GM18868 (cell line): Measurements from ENCODE around the gene DRD2.
A peak's percentile ranks its signal among the peaks of the same experiment; 100 is the strongest.

Experiments used
- ATAC-seq: cut with Tn5 transposase; IDR thresholded peaks from one replicate; pipeline ENCODE4 v1.9.1; 2021; ENCODE audit warnings: mild to moderate bottlenecking, moderate library complexity; ENCODE audit not compliant: unreplicated experiment

Gene DRD2

DNA sequence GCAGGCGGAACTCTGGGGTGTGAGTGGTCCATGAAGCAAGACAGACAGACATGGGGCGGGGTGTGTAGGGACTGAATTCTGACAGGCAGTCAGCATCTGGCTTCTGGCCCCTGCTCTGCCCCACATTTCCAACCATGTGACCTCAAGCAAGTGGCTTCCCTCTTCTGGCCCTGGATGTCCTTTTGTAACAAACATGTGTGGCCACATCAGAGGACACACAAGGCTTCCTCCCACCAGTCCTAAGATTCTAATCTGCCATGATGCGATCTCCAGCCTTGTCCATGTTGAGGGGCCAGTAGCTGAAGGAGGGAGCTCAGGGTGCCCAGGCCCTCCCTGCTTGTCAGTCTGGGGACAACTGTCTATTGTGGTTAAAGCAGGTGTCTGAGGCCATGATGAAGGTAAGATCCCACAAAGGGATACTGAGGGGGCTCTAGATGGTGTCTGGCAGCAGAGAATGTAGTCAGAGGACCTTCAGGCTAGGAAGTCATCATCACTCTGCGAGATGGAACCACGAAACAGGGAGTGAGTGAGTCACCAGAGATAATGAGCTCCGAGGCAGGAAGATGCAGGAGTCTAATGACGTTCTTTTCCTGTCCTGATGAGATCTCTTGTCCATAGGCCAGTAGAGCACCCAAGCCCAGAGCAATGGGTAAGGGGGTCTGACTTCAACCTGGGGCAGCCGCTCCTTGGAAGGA, 27.4 kb downstream of the DRD2 start:
- ATAC-seq, result no peak

DNA sequence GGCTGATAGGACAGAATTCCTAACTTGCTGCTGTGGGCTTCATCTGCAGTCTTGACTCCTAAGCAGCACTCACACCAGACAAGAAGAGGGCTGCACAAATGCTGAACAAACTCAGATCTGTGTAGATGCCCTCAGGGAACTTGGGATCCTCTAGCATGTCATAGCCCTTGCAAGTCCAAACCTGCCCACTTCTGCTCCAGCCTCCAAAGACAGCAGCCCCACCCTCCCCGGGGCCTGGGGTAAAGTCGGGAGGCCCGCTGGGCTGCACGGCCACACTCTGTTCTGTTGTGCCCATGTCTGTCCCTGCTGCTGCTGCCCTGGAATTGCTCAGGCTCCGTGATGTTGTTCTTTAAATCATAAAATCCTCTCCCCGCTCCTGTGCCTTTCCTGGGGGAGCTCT, 28.3 kb downstream of the DRD2 start:
- no peak for ATAC-seq

DNA sequence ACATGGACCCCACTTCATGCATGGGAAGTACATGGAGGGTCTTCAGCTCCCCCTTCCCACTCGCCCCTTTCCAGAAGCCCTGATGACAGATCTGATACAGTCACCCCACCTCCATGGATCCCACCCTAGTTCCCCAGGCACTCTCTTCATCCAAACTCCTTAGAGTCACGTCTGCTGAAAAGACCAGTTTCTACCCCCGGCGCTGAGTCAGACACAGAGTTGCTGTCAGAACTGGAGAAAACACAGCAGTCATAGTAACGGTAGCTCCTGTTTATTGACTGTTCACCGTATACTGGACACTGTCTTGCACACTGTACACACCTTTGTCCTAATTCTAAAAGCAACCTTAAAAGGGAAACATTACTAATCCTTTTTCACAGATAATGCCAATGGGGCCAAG, 29.1 kb downstream of the DRD2 start:
- ATAC-seq, result peak; percentile 63

DNA sequence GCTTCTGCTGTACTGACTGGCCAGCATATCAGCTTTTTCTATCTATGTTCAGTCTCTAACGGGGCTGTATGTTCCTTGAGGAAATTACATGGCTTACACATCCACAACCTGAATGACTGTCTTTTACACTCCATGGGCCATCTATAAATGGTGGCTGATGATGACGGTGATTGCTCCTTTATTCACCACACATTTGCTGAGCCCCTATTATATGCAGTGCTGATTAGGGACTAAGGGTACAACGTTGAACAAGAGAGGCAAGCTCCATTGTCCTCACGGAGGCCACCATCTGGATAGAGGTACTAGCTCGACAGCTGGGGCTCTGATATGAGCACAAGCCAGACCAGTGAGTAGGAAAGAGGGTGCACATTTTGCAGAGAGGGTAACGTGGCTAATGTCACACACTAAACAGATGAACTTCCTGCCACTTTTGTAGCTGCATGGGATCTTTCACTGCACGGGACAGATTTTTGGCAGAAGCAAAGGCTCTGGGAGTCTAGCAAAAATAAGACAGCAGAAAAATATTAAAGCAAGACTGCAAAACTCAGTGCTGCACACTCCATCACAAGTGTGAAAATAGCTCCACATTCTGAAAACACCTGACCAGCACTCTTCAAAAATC, 30.6 kb downstream of the DRD2 start:
- no peak for ATAC-seq

DNA sequence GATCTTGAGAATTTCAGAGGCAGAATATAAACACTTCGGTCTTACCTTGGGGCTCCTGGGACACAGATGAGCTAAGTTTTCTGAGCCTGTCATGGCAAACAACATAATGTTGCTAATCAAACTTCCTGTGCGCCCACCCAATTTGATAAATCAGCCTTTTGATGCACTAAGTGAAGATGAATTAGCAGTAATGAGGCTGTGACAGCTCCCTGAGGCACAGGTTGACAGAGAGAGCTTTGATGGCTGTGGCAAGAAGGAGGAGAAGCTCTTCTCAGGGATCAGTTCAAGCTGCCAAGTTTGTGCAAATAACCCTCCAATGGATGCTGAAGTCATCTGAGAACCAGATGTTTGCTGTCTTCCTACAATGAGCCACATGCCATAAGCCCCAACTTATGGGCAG, 34.4 kb downstream of the DRD2 start:
- ATAC-seq, result no peak

DNA sequence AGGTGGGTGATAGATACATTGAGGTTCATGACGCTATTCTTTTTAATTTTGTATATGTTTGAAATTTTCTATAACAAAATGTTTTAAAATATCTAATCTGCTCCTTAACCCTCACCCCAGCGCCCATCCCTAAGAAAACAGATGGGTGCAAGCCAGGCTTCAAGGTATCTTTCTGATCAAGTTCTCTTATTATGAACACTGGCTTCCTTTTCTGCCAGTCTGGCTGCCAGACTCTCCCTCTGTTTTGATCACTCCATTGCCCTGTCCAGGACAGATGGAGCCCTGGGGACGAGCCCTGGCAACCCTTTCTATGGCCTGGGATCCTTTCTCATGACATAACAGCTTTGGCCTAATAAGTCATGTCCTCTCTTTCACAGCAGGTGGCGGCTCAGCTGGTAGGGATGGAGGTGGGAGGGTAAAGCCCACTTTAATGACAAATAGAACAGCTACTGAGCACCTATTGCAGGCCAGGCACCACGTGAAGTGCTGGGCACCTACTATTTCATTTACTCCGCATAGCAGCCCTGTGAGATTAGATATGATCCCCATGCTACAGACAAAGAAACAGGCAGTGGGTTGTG, 38.4 kb downstream of the DRD2 start:
- ATAC-seq, result no peak

DNA sequence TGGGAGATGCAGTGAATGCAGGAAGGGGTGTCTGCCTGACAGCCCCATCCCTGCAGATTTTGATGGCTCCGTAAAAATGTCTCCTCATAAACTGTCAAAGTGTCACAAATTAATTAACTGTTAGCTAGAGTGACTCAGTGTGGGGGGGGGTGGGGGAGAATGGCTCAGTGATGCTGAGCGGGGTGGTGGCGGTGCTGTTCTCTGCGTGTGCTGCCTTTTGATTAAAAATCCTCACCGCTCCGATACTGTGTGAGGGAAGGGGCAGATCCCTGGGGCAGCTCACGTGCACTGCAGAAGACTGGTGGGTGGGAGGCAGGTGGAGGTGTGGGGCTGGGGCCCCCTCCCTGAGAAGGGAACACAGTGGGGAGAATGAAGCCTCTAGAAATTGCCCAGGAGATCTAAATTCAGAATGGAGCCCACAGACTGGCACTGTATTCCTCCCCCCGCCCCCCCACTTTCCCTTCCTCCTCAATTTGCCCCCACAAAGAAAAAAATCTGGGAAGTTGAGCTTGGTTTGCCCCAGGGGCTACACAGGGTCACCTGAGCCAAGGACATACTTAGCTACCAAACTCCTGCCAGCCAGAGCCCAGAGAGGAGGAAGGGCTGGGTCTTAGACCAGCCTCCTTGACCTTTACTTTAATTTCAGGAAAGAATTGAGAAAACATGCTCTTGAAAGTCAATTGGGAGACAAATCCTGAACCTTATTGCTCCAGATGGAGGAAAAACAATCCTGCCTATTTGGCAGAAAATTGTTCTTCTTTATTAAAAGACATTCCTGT, 39.8 kb downstream of the DRD2 start:
- ATAC-seq, result no peak

DNA sequence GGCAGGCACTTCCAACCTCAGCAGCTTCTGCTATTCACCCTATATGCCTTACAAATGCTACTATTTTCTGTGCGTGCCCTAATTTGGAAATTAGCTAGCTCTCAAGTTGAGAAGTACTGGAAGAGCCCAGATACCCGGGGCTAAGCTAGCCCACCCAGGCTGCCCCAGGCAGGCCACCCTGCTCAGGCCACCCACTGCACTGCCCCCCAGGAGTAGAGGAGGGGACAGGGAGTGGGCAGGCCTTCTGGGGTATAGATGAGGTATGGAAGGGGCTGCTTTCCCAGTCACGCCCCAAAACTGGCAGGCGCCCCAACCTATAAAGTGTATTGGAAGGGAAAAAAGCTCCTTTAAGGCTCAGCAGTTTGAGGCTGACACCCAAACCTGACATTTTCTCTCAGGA, 43.5 kb downstream of the DRD2 start:
- ATAC-seq, result no peak

DNA sequence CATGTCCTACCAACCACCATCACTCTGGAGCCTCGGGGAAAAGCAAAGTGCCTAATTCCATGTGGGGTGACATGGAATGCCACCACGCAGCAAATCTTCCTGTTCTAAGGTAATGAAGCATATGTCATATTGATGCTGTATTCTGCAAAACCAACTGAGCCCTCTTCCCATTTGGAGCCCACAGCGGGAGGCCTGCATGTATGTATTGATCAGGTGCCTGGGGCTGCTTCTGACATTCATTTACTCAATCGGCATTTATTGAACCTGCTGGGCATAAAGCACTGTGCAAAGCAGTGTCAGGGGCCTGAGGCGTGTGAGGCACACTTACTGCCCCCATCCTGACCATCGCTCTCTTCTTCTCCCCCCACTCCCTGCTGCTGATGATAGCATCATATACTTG, 48.5 kb downstream of the DRD2 start:
- no peak for ATAC-seq

DNA sequence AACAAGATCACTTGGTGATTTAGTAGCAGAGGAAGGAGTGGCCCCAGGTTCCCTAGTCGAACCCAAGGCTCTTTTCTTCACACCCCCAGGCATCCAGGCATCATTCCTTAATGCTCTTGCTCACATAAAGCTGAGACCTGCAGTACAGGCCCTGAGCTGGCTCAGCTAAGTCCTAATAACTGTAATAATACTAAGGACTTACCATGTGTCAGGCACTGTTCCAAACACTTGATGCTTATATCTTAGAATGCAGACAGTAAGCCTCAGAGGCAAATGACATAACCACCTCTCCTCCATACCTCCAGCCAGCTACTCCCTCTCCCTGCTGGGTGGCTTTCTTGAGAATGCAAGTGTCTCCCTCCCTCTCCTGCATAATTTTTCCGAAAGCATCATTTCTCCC, 54.4 kb downstream of the DRD2 start:
- no peak for ATAC-seq

DNA sequence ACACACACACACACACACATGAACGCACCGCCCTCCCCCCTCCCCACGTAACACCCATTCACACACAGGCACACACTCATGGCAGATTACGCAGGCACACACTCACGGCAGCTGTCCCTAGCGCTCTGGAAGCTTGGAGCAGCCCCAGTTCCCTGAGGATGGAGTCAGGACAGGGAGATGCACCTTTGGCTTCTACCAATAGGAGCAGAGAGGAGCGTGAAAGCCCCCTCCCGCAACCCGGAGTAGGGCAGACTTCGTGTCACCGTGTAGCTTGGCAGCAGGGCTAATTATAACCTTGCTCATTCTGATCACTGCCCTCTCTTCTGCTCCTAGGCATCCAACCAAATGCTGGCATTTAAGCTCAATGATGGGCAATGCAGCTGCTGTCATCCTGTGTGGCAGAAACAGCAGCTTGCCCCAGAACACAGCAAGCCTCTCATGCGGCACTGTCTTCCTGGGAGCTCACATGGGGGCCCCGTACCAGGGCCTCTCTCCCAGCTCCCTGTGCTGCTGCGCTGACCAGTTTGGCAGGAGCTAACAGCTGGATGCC, 55.7 kb downstream of the DRD2 start:
- ATAC-seq, result no peak

DNA sequence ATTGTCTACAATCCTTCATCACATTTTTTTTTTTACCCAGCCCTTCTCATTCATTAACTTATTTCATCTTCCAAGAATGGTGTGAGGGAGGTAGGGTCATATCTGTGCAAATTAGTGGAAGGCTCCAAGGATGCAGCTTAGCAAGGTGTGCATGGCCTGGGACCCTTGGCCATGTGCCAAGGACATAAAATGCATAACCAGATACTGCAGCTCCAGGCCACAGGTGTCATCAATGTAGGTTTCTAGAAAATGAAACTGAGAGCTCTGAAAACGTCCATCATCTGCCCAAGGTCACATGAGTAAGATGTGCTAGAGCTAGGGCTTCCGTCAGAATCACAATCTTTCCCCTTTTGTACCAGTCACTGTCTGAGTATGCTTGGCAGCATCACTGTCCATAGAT, 57.8 kb downstream of the DRD2 start:
- ATAC-seq, result peak; percentile 54

DNA sequence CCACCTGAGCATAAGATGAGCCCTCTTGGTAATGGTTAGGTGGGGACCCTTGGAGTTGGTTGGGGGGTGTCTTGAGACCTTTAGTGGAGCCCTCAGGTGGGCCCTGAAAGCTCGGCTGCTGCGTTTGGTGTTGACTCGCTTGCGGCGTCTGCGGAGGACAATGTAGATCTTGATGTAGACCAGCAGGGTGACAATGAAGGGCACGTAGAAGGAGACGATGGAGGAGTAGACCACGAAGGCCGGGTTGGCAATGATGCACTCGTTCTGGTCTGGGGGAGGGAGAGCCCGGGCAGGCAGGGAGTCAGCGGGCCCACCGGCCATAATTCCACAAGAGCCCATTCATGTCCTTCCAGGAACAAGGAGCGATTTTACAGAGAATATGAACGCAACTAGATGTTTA, 59.9 kb downstream of the DRD2 start:
- ATAC-seq, result no peak

DNA sequence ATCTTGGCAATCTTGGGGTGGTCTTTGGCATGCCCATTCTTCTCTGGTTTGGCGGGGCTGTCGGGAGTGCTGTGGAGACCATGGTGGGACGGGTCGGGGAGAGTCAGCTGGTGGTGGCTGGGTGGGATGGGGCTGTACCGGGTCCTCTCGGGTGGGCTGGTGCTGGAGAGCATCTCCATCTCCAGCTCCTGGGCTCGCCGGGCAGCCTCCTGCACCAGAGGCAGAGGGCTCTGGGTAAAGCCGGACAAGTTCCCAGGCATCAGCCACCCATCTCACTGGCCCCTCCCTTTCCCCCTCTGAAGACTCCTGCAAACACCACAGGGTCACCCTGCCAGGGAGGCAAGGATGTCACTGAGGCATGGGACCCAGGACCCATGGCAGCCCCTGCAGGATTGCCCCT, 62.5 kb downstream of the DRD2 start:
- ATAC-seq, result no peak

DNA sequence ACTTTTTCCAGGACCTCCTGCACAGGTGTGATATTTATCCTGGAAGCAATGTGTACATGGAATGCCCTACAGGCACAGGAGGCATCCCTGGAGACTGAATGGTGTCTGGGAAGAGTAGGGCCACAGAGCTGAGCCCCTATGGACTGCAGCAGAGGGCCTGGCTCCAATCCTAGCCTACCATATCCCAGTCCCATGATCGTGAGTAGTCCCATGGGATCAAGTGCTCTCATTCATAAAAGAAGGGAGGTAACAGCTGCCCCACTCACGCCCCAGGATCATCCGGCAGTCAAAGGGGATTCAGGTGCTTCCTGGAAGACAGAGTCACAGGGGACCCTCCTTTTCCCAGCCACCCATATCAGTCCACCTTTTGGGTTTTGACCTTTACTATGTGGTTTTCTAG, 63.7 kb downstream of the DRD2 start:
- no peak for ATAC-seq

DNA sequence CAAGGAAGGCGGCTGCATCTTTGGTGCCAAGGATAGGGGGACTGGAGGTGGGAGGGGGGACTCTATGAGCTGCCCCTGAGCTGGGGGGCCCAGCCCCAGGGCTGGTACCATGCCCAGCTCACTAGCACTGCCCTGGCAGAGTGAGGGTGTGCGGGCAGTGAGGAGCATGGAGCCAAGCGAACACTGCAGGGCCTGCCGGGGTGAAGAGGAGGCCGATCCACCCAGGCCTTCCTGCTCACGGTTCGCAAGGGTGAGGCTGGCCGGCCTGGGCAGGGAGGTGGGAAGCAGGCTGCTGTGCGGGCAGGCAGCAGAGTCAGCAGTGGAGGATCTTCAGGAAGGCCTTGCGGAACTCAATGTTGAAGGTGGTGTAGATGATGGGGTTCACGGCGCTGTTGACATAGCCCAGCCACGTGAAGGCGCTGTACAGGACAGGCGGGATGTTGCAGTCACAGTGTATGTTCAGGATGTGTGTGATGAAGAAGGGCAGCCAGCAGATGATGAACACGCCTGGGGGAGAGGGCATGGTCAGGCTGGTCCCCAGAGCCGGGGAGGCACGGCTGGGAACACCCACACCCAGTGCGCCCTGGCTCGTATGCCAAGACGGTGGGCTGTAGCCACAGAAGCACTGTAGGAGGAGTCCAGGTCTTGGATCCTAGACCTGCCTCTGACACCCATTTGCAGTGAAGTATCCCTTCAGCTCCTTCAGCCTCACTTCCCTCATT, 64.6 kb downstream of the DRD2 start:
- ATAC-seq, result no peak

DNA sequence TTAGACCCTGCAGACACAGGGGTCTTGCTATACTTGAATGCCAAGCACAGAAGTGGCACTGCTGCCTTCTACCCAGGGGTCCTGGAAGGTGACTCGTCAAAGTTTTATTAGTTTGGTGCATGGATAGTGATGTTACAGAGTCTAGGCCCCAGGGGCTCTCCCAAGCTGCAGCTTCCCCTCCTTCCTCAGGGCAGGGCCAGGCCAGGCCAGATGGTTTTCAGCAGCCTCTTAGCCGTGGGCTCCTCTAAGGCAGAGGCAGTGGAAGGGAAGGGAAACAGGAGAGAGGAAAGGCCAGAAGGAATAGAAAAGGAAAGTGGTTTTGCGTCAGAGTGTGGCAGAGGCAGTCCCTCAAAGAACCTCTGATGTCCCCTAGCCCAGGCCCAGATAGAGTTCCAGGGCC, 65.7 kb downstream of the DRD2 start:
- no peak for ATAC-seq

DNA sequence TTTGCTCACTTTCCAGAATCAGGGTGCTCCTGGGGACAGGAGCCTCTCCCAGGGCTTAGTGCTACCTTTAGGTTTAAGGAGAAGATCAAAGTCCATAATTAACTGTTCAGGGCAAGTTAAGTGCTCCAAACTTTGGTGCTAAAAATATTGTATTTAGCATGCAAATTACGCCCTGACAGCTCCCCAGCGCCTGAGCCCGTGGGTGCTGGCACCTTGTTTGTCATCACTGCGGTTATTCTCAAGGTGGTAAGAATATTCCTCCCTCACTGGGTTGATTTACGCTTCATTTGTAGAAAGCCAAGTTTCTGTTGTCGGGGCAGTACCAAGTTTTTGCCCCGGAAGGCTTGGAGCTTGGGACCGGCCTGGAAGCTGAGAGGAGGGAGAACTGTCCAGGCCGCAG, 66.3 kb downstream of the DRD2 start:
- no peak for ATAC-seq

DNA sequence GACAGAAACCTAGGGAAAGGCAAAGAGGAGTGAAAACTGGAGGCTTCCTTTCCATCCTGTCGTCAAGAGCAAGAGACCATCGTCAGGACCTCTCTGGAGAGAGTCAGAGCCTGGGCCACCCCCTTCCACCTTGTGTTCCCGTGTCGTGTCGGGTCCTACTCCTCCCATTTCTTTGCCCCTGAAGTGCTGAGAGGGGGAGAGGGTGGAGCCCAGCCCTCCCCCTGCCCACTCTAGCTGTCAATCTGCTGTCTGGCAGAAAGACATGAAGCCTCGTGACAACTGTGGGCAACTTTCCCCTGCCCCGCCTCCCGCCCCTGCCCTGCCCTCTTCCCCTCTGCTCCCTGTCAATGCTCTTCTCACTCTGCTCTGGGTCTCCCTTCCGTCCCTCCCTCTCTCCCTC, 67.0 kb downstream of the DRD2 start:
- ATAC-seq, result no peak

DNA sequence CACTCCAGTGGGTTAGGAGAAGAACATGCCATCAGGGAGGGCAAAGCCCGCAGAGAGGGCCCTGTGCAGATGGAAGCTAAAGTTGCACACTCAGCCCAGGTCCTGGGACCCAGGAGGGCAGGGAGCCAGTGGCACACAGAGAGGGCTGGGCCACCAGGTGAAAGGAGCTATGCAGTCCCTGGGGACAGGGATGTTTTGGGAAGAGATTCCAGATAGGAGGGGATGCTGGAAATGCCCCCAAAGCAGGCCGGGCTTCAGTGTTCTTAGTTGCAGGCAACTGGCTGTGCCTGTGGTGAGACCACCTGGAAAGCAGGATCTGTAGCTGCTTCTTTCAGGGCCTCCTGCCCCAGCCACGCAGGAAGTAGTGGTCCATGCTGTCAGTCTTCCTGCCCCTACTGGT, 68.0 kb downstream of the DRD2 start:
- no peak for ATAC-seq
